SK-N-DZ (cell line): ENCODE results near the gene TSACC.
A peak's percentile ranks its signal among the peaks of the same experiment; 100 is the strongest.

ENCODE experiments used
- DNase-seq: peaks from one replicate; pipeline ENCODE4 v3.0.0-alpha.2; 2015; ENCODE audit warnings: low spot score

Gene TSACC

DNA sequence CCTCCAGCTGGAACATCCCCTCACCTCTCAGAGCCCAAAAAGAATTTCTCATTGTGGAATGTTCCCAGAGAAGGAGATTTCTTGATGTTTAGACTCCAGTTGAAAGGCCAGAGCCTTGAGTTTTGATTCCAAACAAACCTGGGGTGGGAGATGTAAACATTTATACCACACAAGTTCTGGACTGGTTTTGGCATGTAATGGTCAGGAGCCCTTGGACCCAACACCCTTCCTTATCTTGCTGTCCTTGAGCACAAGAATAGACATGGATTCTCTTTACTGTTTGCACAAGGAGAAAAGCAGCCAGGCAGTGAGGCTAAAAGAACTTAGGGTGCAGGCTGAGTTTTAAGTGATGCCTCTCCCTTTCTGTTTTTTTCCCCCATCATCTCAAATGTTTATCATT is 35.2 kb downstream of the TSACC start:
- no peak for DNase-seq

DNA sequence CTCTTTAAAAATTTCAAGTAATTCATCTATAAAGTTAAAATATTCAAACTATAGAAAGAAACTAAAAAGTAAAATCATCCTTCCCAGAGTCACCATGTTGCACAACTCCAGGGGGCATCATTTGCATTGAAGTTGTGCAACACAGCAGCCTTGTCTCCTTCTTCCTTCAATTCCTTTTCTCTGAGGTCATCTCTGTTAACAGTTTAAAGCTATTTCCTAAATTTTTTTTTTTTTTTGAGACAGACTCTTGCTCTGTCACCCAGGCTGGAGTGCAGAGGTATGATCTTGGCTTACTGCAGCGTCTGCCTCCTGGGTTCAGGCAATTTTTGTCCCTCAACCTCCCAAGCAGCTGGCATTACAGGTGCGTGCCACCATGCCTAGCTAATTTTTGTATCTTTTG is 37.8 kb downstream of the TSACC start:
- no peak for DNase-seq

DNA sequence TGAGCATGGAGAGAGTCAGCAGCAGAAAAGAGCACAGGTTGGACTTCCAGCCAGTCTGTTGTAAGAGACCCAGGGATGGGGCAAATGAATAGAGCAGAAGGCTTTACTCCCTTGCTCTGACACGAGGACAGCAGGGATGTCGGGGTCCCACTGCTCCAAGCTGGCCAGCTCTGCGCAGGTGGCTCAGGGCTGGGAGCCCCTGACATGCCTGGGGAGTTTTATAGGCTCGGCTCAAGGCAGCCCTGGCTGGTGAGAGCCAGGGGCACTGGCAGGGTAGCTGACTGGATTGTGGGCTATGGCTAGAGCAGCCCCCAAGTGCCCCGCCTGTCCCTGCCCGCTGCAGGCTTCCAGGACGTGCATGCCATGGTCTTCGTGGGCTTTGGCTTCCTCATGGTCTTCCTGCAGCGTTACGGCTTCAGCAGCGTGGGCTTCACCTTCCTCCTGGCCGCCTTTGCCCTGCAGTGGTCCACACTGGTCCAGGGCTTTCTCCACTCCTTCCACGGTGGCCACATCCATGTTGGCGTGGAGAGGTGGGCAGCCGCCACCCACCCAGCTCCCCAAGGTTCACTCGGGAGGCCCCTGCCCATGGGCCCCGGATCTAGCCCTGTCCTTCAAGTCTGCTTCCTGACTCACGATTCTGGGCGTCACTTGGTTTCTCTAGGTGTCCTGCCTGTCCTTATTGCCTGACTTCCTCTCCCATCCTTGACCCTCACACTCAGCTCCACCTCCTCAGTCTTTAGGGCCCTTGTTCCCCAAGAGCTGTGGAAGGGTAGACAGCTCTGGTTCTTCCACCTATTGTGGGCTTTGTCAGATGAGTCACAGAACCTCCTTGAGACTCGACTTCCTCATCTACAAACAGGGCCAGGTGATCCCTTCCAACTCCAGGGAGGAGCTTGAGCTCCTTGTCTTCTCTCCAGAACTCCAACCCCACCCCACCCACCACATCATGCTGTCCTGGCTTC is 38.9 kb downstream of the TSACC start:
- DNase-seq = no peak

DNA sequence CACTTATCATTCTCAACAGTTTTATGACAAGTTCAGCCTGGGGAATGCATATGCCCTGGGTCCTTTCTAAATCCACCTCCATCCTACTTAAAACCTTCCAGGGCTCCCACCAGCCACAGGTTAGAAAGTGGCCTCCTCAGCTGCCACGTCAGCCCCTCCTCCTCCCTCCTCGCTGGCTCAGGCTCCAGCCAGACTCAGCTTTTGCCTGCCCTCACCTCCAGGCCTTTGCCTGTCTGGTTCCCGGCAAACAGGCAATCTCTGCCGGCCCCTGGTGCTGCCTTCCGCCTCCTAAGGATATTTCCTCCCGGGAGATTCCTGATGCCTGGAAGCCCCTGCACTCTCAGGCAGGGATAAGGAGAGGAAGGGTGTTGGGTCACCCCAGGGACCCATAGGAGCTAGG is 40.2 kb downstream of the TSACC start:
- DNase-seq = no peak

DNA sequence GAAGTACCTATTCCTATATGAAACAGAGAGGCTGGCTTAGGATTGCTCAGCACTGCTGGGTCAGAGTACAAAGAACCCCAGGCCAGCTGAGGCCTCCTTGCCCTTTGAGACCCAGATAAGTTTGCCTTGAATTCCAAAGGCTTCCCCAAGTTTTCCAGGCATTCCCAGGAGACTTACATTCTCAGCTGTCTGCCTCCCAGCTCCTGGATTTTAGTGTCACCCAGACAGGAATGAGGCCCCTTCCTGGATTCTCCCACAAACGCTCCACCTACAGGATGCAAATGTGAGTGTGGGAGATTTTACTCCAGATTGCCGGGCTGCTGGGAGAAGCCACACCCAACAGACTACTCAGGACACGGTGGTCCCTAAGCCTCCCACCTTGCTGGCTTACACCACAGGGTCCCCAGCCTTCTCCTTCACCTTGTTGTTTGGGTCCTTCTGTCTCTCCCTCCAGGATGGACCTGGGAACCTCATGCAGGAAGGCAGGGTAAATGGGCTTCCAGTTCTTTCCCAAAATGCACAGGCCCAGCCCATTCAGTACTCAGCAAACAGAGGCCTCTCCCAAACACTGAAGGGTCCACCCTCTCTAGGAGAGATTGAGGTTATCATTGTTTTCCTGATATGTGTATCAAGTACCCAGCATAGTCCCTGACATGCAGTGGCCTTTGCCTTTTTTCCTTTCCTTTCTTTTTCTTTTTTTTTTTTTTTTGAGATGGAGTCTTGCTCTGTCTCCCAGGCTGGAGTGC is 41.3 kb downstream of the TSACC start:
- no peak for DNase-seq

DNA sequence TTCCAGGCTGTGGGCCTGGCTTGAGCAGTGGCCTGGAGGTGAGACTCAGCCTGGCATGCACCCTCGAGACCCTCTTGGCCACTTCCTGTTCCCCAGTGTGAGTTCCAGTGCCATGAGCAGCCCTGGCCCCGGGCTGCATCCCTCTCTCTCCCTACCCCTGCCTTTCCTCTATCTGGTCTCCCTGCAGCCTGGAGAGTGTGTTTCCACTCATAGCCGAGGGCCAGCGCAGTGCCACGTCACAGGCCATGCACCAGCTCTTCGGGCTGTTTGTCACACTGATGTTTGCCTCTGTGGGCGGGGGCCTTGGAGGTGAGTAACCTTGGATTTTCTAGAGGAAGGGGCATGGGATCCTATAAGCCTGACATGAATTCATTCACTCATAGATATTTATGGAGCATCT is 44.2 kb downstream of the TSACC start:
- DNase-seq = no peak

DNA sequence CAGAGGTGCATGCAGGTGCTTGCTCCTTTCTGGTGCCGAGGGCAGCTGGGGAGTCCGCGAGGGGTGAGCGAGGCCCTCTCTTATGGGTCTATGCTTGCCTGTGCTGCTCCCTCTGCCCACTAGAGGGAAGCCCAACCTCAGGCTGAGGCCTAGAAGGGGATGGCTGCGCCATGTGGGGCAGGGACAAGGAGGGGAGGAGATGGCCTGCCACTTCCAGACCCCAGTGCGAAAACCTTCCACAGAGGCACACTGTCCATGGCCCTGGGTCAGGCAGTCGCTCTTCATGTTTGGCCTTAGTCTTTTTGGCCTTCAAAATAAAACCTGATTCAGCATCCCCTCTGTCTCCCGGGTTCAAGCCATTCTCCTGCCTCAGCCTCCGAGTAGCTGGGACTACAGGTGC is 44.7 kb downstream of the TSACC start:
- peak; percentile 85 for DNase-seq

DNA sequence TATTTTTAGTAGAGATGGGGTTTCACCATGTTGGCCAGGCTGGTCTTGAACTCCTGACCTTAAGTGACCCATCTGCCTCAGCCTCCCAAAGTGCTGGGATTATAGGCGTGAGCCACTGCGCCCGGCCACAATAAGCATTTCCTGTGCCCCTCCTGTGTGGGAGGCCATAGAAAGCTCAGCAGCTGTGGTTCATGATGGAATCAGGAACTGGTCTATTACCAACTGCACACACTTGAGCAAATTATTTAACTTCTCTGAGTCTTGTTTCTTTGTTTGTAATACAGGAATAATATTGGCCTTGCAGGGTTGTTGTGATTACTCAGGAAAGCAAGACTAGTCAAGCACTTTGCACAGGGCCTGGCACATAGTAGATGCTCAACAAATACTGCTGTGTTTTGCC is 45.7 kb downstream of the TSACC start:
- DNase-seq = no peak

DNA sequence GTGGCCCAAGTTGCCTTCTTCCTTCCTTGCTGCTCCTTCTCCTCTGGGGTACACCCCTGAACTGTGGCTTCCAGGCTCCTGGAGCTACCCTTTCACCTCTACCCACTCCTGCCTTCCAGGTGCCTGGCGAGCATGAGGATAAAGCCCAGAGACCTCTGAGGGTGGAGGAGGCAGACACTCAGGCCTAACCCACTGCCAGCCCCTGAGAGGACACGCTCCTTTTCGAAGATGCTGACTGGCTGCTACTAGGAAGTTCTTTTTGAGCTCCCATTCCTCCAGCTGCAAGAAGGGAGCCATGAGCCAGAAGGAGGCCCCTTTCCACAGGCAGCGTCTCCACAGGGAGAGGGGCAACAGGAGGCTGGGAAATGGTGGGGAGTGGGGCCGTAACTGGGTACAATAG is 46.3 kb downstream of the TSACC start:
- no peak for DNase-seq

DNA sequence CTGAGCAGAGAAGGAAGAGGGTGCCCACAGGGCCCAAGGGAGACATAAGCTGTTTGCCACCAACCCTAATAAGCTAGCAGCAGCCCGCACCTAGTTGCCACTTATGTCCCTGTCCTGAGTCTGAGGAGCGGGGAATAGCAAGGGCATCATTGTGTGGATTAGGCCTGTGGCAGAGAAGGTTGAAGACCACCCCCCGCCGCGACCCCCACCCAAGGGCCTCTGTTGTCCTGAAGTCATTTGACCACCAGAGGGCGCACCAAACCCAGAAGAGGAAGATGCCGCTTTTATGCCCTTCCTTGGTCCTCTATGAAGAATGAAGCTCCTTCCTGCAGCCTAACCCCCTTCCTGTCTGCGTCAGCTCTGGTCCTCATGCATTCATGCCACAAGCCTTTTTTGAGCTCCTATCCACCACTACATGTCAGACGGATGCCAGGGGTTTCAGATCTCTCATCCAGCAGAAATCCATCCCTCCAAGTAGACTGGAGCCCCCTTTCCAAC is 47.3 kb downstream of the TSACC start:
- DNase-seq = peak; percentile 80

DNA sequence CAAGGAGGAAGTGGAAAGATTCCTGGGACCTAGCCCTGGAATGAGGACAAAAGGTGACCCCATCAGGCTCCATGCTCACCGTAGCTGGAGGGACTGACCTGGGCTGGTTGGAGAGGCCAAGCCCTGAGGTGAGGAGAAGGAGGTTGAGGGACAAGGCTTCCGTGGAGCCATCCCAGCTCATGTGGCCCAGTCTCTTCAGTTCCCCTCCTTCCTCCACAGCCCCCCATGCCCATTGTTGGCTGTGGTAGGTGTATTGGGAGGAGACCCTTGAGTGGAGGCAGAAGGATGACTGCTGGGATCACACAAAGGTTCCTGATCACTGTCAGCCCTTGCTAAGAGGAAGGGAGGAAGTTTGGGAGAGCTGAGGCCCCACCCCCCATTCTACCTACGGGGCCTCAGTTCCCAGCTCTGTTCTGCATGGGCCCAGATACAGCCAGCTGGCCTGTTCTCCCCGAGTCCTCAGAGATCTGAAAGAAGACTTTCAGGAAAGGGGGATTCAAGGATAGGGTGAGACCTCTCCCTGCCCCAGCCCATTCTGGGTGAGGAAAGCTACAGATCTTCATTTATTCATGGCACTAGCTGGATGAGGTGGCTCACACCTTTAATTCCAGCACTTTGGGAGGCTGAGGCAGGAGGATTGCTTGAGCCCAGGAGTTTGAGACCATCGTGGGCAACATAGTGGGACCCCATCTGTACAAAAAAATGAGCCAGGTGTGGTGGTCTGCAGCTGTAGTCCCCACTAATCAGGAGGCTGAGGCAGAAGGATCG is 48.0 kb downstream of the TSACC start:
- DNase-seq = no peak

DNA sequence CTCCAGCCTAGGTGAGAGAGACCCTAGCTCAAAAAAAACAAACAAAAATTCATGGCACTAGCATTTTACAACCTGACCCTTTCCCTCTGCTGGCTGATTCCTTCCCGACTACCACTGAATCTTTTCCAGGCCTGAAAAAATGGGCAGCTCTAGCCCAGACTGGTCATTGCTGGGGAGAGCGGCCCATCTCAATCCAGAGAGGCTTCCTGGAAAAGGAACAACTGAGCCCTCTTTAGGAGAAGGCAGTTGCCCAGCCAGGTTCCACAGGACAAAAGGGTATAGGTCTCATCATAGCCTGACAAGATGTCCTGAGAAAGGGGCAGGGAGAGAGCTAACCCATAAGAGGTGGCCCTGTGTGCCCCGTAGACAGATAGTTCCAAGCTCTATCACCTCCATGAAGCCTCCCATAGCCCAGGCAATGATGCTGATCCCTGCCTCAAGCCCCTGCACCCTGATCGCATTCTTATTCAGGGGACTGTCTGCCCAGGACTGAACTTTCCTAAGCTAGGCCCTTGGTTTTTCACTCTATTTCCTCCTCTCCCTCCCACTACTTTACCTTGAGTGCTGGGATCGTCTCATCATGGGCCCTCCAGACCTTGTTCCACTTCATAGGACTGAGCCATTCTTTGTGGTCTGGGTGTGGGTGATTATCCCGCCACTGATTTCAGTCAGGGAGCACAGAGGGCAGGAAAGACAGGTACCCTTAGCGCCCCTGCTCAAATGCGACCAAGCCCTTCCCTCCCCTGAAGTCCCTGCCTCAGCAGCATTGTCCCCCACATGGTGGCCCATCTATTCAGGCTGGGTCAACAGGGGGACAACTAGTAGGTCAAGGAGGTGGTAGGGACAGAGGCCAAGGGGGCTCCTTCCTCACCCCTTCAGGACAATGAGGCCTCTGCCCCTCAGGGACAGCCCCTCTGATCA is 48.9 kb downstream of the TSACC start:
- no peak for DNase-seq

DNA sequence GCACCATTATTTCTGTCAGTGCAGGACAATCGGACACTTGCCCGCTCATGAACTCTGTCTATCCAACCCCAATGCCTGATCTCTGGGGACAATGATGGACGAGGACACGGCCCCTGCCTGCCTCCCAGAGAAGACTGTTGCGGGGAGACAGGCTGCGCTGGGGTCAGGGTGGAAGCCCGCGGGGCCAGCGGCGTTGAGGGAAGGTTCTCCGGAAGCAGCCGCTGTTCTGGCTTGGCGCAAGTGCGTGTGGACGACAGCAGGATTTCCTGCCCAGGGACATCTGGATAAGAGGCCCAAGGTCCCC is 49.5 kb downstream of the TSACC start:
- no peak for DNase-seq

DNA sequence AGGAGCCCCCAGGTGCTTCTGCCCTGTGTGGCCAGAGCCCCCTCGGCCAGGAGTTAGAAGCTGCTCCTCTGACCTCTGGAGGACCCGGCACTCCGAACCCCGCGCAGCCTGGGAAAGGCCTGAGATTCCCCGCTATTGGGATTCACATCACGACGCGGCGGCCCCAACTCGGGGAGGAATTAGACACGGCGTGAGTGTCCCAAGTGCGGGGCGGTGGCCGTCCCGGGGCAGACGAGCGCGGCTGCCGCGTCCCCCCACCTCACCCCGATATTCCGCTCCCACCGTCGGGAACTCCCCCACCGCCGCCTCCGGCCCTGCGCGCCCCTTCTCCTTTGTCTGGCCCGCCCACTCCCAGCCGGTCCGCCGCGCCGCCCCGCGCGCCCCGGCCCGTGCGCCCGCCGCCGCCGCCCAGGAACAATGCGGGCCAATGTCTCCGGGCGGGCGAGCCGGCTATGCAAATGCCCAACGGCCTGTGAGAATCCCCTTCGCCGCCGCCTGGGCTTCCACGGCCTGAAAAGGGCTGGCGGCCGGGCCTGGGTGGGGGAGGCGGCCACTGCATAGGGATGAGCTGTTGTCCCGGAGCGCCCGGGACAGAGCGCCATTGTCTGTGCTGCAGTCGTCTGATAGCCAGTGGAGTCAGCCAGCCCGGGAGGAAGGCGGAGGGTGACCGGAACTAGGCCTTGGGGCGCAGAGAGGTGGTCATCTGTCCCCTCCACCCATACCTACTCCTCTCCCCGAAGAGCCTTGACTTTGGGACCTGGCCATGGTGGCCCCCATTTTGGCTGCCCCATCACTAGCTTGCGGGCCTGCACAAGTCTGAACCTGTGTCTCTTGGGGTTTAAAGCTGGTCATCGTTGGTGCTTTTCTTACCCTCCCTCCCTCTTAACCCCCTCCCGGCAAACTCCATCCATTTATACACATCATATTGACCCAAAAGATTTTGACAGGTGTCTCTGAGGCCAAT is 50.1 kb downstream of the TSACC start:
- no peak for DNase-seq

DNA sequence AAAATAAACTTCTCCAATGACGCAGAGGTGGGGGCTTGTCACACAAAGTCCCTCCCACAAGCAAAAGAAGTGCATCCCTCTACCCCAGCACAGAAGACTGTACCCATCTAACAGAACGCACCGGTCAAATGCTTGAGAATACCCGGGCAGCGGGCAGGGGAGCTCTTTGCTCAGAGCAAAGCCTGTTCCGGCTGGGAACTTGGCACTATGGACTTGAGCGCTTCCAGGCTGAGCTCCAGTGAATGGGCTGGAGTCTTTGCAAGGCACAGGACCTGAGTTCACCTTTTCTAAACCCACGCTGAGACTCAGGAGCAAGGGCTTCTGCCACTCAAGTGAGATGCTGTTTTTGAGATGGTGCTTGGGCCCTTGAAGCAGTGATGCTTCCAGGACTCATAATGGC is 51.0 kb downstream of the TSACC start:
- DNase-seq = no peak

DNA sequence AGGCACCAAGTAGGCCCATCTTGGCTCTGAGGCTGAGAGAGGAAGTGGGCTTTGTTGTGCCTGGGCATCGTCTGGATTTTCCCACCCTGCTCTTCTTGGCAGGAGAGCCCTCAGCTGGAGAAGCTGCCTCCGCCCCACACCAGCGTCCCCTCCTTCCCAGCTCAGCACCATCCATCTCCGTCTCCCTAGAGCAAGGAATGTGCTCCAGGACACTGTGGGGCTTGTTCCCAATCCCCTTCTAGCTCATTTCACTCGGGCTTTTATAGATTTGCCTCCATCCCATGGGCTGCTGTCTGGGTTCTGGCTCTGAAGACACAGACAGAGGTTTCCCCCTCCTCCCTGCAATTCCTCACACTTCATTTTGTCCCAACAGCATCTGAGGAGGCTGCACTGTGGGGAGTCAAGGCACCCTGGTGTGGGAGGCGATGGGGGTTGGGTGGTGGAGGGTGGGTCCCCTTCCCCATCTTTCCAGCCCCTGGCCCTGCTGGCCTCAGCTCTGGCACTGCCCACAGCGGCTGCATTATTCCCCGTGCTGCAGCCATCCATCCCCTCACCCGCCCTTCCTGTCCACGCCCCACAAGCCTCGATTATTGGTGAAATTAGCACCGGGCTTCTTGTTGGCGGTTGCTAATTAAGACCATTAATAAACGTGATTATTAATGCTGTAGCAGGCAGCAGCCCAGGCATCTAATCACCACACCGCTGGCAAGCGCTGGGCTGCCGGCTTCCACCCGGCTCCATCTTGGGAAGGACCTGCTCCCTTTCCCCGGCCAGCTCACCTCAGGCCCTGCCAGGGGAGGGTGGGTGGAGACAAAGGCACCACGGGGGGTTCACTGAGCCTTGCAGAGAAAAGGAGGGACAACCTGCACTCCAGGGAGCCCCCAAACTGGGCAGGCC is 52.4 kb downstream of the TSACC start:
- no peak for DNase-seq

DNA sequence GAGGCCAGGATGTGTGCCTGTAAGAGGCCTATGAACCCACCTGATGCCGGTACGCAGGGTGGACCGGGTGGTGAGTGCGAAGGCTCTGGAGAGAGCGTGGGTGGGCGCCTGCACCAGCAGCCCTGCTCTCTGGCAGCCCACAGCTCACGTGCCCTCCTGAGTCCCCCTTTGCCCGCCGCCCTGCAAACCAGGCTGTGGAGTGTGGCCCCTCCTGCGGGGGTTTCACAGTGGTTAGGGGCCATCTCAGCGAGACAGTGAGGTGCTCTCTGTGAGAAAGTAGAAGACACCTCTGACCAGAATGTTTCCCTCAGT is 53.0 kb downstream of the TSACC start:
- no peak for DNase-seq

DNA sequence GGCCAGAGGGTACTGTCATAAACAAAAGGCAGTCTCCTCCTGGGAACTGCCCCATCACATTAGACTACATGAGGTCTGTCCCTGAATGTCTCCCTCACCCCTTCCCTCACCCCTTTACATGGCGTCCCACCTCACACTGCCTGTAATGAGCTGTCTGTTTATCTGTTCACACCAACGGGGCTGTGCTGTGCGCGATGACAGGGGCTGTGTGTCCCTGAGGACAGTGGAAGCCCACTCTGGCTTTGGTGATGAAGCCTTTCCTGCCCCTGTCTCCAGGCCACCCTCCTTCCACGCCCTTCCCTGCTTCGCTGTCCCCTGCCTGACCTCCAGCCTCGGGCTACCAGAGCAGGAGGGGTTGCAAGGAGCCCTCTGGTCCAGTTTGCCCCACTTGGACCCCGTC is 53.4 kb downstream of the TSACC start:
- DNase-seq = no peak

DNA sequence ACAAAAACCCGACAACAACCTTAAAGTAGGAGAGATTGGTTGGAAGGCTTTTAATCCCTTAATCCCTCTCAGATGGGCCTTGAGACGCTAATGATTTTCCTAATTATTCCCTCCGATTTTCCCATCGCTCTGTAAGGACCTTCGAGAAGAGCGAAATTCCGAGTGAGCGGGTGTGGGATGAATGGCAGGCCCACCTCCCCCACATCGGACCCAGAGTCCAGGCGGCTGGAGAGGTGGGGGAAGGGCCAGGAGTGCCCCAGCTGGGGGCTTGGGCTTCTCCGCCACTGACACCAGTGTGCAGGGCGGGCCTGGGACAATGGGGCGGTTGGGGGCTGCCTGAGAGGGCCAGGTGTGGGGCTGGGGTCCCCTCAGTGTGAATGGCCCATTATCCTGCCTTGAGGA is 54.1 kb downstream of the TSACC start:
- no peak for DNase-seq
